GDM1 (cell line): ENCODE data around the gene KRTAP26-1.

ENCODE experiments used
- DNase-seq: peaks from one replicate; lab custom pipeline; 2025; lab: John Stamatoyannopoulos, UW

The KRTAP26-1 gene, protein sequence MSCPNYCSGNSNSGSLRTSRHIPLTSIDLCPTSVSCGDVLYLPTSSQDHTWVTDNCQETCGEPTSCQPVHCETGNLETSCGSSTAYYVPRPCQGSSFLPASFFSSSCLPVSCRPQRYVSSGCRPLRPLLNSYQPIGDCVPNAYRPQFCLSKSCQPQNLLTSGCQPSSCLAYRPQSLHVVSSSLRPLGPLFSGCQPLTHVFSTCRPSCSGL

DNA sequence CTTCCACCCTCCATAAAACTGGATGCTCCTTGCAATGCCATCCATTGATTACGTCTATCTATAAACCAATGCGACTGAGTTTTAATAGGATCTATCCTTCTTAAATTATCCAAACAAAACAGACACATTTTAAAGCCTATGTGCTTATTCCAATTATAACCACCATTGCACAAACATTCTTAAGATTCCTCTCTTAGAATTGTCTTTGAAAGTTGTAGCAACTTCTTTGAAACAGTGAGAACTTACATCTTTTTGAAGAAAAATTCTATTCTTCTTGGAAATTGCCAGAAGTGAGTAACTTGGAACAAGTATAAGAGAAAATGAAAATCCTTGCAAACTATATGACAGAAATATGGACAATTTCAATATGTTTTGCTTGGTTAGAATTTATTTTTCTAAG lies at the start of gene KRTAP26-1:
Gene KRTAP26-1, minus strand, starts transcription at position 101 of the 400 bp plus-strand sequence. CDS start 280 bp downstream, outside the sequence.
- no peak for DNase-seq

DNA sequence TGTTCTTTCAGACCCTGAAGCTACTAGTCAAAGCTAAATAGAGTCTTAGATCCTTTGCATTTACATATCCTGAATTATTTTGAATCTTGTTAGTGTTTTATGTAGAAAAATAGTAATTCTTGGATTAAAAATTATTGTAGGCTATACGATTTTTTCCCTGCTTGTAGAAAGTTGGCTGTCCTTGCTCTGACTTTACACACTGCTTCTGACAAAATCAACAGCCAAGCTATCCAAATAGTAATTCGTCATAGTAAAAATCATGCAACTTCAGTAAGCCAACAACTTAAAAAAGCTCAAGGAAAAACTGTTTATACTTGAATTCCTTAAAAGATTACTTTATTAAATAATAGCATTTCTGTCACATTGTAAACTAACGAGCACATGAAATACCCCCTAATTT lies 35.8 kb upstream of the KRTAP26-1 start:
- no peak for DNase-seq

DNA sequence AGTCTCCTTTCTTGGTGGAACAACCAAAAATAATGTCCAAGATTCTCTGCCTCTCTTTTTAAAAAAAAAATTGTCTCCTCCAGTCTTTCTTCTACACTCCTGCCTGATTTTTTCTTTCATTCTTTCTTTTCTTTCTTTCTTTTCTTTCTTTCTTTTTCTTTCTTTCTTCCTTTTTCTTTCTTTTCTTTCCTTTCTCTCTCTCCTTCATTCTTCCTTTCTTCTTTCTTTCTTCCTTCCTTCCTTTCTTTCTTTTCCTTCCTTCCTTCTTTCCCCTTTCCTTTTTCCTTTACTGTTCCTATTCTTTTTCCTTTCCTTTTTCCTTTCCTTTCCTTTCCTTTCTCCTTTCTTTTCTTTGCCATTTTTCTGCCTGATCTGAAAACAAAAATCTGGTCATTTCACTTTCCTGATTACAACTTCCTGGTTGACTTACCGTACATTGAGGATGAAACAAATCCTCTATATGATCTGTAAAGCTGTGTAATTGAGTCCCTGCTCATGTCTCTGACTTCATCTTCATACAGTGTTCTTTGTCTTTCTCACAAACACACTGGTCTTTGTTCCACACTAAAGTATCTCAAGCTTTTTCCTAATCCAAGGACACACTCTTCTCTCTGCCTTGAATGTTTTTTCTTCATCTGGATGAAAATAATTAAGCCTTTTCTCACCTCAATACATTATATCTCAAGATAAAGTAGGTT lies 34.3 kb upstream of the KRTAP26-1 start:
- DNase-seq = no peak

DNA sequence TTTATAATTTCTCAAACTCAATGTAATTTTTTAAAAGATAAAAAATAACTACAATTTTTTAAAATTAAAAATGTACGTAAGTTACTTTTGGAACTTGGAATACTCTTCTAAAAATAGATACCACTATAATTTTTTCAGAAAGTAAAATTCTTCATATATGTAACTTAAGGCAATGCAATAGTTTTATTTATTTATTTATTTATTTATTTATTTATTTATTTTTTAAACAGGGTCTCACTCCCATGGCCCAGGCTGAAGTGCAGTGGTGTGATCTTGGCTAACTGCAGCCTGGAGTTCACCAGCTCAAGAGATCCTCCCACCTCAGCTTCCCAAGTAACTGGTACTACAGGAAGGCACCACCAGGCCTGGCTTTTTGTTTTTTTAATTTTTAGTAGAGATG lies 31.4 kb upstream of the KRTAP26-1 start:
- DNase-seq = no peak

DNA sequence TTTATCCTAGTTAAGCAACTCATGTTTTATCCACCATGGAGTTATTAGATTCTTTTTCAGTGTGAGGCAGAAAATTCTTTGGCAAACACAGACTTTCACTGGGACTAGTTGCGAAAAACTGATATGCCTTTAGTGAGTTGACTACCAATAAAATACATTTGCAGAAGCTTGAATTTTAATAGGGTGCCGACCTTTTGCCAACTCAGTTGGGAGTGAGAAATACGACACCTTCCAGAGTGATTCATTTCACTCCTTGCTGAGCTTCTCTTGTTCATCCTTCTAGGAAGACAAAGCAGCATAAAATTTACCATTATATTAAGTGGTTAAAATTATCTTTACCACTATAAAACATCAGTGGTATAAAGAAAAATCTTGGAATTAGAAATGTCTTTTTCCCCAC lies 29.5 kb upstream of the KRTAP26-1 start:
- no peak for DNase-seq

DNA sequence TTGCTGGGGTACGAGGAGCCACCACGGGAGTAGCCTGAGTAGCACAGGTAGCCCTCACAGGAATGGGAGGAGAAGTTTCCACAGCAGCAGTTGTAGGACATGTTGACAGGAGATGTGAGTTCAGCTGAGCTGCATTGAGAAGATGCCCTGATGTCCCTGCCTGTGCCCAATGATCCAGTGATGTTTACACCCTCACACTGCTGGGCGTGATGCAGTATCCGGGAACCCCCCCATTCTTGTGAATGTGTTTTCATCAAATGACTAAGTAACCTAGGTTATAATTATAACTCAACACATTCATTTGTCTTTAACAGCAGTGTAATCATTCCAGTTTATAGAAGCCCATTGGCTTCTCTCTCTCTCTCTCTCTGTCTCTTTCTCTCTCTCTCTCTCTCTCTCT lies 28.4 kb upstream of the KRTAP26-1 start, which contains the start of gene KRTAP23-1:
Gene KRTAP23-1, minus strand, starts transcription at position 101 of the 400 bp plus-strand sequence. Its CDS starts 0 bp downstream, at position 101.
- DNase-seq = no peak

DNA sequence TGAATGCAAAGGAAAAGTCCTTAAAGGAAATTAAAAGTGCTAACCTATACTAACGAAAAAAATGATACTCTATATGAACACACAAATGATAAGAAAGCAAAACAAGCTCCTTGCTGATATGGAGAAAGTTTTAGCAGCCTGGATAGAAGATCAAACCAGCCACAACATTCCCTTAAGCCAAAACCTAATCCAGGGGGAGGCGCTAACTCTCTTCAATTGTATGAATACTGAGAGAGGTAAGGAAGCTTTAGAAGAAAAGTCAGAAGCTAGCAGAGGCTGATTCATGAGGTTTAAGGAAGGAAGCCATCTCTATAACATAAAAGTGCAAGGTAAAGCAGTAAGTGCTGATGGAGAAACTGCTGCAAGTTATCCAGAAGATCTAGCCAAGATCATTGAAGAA lies 24.9 kb upstream of the KRTAP26-1 start:
- DNase-seq = no peak

DNA sequence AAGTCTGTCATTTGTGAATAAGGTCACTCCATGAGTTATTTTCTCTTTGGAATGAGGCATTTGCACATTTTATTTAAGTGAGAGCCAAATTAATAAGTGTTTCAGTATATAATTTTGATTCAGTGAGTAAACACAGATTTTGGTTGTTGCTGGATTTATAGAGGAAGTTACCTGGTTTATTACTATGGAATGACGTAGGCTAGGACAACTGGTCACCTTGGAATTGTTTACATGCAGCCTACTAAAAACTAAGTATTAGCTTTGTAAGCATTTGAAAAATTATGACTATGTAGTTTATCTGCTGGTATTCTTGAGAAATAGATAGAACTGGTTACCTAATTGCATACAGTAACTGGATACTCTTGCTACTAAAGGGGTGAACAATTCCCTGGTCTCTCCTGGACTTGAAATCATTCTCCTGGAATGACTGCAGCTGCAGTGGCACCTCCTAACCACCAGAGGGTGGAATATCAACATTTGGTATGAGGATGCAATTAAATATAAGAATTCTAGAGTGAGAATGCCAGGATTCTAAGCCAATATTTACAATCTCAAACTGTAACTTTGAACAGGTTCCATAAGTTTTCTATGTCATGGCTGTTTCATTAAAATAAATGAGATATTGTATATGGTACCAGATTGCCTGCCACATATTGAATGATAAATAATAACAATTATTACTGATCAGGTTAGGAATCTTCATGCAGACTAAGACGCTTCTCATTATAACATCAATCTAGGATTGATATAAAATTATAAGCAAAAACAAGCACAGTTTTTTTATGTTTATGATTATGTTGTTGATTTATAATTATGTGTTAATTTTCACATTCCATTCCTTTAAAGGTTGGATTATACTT lies 20.8 kb upstream of the KRTAP26-1 start:
- DNase-seq = no peak

DNA sequence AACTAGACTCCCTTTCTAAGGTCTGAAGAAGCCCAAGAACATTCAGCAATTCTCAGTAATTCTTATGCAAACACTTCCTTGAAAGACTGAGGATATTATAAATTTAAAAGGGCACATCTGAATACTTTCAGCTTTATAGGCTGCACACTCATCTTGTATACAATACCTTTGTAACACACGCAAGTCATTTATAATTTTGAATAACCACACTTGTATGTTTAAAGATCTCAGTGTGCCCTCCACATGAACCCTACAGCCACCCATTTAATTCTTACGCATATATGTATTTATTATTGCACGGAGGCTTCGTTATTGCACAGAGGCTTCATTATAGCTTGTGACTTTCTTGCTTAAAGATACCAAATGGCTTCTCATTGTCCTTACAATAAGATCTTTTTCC lies 18.6 kb upstream of the KRTAP26-1 start:
- no peak for DNase-seq

DNA sequence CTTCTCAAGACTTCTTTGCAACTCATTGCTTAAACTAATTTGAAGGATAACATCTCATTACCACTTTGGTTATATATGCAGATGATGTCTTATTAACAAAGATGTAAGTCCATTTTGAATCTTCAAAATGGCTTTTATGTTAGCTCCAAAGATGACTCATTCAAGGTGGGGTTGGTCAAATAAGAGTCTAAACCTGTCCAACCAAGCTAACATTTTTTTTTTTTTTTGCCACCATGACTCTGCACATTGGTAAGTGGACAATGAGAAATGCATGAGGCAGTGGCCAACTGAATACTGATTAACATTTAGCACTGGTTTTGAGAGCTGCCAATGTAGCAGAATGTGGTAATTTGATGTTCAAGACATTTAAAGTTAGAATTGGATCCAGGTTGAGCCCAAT lies 17.7 kb upstream of the KRTAP26-1 start:
- no peak for DNase-seq

DNA sequence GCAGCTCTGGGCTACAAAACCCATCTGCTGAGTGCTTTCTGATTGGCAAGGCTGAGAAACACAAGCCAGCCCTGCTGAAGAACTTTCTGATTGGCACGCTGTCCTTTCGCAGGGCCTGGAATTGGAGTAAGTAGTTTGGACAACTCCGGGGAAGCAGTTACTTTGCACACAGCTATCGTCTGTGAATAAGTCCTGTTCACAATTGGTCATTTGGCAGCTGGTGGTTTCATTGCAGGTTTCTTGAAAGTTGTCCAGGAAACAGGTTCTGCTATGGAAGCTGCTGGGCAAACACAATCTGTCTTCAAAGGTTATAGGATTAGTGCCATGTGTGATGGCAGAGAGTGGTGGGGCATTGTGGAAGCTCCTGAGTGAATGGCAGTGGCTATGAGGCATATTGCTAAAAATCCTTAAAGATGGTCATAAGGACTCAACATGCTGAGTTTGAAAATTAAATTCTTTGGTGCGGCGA lies 17.2 kb upstream of the KRTAP26-1 start, which contains the start of gene KRTAP27-1:
Gene KRTAP27-1, minus strand, starts transcription at position 419 of the 469 bp plus-strand sequence. Its CDS starts 26 bp downstream, at position 393.
- DNase-seq = no peak

DNA sequence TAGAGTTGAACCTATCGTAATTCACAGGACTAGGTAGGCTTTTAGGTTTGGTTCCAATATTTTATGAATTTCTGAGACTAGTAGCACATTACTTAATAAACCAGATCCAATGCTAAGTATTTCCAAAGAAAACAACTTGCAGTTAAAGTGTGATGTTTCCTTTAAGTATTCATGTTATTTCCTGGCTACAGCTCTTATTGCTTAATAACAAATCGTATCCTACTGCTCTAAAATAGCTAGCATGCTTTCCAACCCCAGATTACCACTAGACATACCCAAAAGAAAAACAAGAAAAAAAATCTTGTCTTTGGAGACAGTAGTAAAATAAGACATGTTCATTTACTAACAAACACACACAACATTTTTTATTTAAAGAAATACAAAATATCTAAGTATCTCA lies 16.5 kb upstream of the KRTAP26-1 start:
- no peak for DNase-seq

DNA sequence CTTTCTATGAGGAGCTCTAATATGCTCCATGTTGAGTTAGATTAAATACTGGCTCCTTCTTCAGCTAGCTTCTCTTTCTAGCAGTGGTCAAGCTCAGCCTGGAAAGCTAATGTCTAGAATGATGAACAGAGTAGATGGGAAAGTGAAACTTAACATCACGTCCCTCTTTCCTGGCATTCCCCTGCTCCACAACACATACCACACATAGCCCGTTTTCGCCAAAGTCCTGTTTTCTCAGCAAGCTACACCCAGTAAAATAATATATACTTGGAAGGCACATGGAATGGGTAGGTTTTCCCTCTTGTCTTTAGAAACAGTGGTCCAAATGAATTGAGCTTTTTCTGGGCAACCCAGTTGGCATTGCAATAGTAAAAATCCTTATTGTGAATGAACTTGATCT lies 13.6 kb upstream of the KRTAP26-1 start:
- no peak for DNase-seq

DNA sequence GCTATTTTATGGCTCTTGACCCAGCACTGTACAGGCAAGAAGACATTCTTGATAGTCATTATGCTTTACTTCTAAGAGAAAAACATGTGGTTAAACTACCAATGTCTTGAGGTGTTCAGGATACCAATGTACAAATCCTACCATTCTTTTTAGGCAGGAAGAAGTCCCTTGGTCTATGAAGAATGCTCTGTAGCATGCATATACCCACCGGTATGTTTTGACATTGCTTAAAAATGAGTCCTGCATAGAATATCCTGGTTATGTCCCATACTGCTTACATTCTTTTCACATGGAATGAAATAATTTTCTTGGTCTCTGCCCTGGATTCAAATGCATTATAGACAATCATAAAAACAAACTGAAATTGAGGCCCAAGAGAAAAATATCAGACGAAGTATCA lies 12.6 kb upstream of the KRTAP26-1 start:
- DNase-seq = no peak

DNA sequence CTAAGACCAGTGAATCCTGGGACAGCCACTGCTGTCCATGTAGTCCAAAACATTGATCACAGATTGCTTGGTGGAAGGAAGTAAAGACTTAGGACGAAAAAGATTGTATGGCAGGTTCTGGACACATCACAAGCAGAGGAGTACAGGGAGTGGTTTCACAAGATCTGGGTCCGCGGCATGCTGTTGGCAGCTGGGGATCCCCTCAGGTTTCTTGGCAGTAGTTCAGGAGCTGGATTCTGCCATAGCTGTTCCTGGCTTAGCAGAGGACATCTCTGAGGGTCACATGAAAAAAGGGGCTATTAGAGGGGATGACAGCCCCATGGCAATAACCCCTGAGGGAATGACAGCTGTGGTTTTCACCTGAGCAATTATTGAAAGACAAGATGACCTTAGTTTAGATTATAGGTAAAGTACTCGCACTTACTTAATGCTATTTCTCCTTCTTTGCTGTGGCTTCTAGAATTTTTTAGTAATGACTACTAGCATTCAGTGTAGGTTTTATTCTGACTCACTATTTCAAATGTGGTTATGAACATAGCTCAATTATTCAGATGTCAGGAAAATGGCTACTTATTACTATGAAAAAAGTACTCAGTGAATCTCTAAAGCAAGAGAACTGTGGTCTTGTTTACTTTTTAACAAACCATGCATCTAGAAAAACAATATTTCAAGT lies 9.2 kb upstream of the KRTAP26-1 start:
- no peak for DNase-seq

DNA sequence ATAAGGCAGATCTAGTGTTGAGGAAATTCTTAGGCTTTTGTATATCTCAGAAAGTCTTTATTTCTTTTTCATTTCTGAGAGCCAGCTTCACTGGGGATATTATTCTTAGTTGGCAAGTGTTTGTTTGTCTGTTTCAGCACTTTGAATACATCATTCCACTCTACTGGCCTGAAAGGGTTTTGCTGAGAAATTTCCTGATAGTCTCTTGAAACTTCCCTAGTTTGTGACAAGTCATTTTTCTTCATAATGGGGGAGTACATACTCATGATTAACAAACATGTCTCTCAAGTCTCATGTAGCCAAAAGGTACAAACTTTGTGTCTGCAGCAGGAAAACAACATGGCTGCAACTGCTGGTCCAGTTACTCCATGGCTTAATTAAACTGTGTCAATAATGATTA lies 6.3 kb upstream of the KRTAP26-1 start:
- no peak for DNase-seq

DNA sequence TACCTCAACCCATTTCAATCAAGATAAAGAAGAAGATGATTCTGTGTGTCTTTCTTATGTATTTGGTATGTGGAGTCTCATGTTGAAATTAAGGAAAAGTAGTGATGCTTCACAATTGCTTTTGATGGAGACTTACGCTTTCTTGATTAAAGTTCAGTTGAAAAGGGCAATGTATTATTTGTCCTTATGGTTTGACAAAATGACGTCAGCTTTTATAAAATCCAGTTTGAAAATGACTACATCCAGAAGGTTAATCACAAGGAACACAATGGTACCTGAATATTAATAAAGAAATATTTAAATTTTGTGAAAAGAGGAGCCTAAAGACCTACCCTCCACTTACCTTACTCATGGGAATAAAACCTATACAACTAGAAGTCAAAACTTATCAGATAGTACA lies 4.4 kb downstream of the KRTAP26-1 start:
- no peak for DNase-seq

DNA sequence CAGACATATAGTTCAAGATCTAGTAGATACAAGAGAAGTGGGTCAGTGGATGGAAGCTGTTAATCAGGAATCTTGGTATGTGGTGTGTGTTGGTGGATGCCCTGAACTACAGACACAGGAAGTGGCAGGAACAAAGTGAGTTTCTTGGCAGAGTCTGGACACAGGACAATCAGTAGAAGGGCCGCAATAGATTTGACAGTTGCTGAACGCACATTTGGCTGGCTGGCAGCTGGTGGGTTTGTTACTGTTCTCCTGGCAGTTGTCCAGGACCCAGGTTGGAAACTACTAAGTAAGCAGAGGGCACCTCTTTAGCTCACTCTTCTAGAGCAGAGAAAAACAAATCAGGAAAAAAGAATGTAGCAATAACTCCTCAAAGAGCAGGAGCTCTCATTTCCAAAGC lies 13.2 kb downstream of the KRTAP26-1 start:
- no peak for DNase-seq

DNA sequence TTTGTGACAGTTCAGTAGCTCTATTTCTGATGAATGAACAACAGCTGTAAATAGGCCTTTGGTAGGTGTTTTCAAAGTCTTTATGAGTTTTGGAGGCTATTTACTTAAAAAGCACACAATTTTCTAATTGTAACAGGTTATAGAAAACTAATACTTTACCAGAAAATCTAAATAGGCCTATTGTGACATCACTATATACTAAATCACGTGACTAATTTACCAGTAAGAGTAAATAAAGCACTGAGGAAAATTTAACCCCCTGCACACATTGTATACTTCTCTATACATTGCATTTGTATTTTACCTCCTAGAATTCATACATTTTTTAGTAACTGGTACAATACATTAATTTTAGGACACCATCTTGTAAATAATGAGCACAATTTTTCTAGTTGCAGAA lies 15.0 kb downstream of the KRTAP26-1 start:
- no peak for DNase-seq

DNA sequence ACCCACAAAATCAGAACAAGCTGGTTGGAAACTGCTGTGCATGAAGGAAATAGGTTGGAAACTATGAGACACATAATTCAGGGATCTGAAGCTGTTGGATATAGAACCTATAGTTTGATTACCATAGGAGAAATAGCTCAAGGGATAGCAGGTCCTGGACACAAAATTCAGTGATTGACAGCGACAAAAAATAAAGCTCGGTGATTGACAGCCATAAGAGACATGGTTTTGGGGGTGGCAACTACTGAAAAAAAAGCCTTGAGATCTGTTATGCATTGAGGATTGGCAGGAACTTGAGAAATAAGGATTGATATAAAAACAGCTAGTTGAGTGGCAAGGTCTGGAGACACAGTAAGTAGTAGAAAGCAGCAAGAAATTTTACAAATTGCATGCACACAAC lies 30.9 kb downstream of the KRTAP26-1 start, which contains the start of gene KRTAP25-1:
Gene KRTAP25-1, minus strand, starts transcription at position 300 of the 400 bp plus-strand sequence. Its CDS starts 24 bp downstream, at position 276.
- DNase-seq = no peak

DNA sequence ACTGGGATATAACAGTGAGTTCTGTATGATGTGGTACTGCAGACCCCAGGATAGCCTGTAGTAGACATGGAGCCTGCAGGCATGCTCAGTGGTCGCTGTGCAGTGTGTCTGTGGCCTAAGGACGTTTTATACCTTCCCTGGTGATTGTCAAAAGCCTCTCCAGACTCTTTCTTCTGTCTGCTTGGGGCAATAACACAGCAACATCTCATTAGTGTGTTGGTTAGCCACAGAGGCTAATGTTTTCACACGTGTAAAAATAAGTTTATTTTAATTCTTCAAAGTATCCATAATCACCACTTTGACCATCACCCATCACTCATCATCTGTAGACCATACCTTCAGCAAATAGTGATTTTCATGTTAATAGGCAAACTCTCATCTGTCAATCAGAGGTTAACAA lies 37.3 kb downstream of the KRTAP26-1 start, which contains the start of gene KRTAP24-1:
Gene KRTAP24-1, minus strand, starts transcription at position 101 of the 400 bp plus-strand sequence. Its CDS starts 18 bp downstream, at position 83.
- DNase-seq = no peak

DNA sequence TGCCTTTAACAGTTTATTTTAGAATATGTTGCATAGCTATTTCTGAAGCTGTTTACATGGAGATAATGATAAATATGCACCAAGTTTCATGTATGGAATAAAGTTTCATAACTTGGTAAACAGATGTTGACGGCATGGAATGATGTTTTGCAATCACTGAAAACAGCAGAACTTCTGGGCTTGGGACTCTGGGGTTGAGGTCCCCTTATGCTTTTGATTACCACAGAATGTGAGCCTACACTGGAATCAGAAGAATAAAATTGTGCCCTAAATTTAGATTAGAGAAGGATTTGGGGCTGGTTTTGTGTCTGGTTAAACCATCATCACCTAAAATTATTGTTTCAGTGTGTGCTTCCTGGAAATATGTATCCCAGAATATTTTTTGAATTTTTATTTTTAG lies 48.5 kb downstream of the KRTAP26-1 start:
- no peak for DNase-seq
